GM18498 (cell line): ENCODE data around the gene ZFYVE28.

ENCODE experiments used
- ATAC-seq: cut with Tn5 transposase; IDR thresholded peaks from one replicate; pipeline ENCODE4 v1.9.1; 2021; ENCODE audit warnings: mild to moderate bottlenecking, moderate library complexity; ENCODE audit not compliant: unreplicated experiment

The ZFYVE28 gene

GRCh38 chr4:2291705-2292645 is 126.5 kb downstream of the ZFYVE28 start:
- ATAC-seq = no peak

- no peak for ATAC-seq
Measured at GRCh38 chr4:2290974-2291704, 127.3 kb downstream of the ZFYVE28 start.

- ATAC-seq = no peak
Measured at GRCh38 chr4:2290488-2290887, 128.0 kb downstream of the ZFYVE28 start.

- ATAC-seq = no peak
Measured at GRCh38 chr4:2289955-2290333, 128.5 kb downstream of the ZFYVE28 start.

- no peak for ATAC-seq
Measured at GRCh38 chr4:2289311-2289954, 129.0 kb downstream of the ZFYVE28 start.

- no peak for ATAC-seq
Measured at GRCh38 chr4:2288051-2288541, 130.3 kb downstream of the ZFYVE28 start.

- no peak for ATAC-seq
Measured at GRCh38 chr4:2287594-2287915, 130.9 kb downstream of the ZFYVE28 start.

- no peak for ATAC-seq
Measured at GRCh38 chr4:2286904-2287593, 131.4 kb downstream of the ZFYVE28 start.

GRCh38 chr4:2285613-2286381 is 132.6 kb downstream of the ZFYVE28 start:
- ATAC-seq = no peak

GRCh38 chr4:2284934-2285612 is 133.4 kb downstream of the ZFYVE28 start:
- ATAC-seq = no peak

- ATAC-seq = no peak
Measured at GRCh38 chr4:2284161-2284933, 134.1 kb downstream of the ZFYVE28 start.

GRCh38 chr4:2283199-2283711 is 135.2 kb downstream of the ZFYVE28 start:
- ATAC-seq = no peak

- ATAC-seq = peak; percentile 83
Measured at GRCh38 chr4:2281575-2282343, 136.7 kb downstream of the ZFYVE28 start.

- ATAC-seq = no peak
Measured at GRCh38 chr4:2280531-2281300, 137.7 kb downstream of the ZFYVE28 start.

GRCh38 chr4:2277956-2278355 is 140.5 kb downstream of the ZFYVE28 start:
- no peak for ATAC-seq

GRCh38 chr4:2276581-2277325 is 141.7 kb downstream of the ZFYVE28 start:
- no peak for ATAC-seq
